GM12892 (cell line): ENCODE measurements around the gene KAZN.

Source experiments
- POLR2A ChIP-seq: IDR thresholded peaks from 2 replicates; pipeline ENCODE4 v1.6.1; 2011; ENCODE audit warnings: low read depth, low read length, control low read depth
- POLR2AphosphoS5 ChIP-seq: IDR thresholded peaks from 2 replicates; pipeline ENCODE4 v1.6.1; 2011; ENCODE audit warnings: low read depth, low read length, control low read depth
- TAF1 ChIP-seq: IDR thresholded peaks from 2 replicates; pipeline ENCODE4 v1.6.1; 2011; ENCODE audit warnings: low read depth, mild to moderate bottlenecking, control low read depth, low read length, borderline replicate concordance

DNA sequence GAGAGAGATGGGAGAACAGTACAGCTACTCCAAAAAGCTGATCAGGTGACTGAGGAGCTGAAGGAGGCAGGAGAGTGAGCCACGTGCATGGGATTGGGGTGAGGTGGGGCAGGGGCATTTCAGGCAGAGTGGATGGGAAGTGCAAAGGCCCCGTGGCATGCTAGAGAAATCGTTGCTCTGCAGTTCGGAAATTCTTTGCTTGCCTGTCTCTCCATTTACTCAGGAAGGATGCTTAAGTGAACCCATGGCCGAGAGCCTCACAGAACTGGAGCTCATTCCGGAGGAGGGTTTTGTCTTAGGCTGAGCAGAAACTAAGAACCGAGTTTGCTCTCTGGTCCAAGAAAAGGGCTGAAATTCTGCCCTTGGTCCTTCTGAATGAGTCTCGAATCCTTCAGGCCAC is 415.3 kb downstream of the KAZN start:
- TF ChIP-seq POLR2A = no peak
- TF ChIP-seq TAF1 = no peak
- no peak for TF ChIP-seq POLR2AphosphoS5
